Measurements from ENCODE around the gene TNNI3. TPM values are rescaled to one million over a fixed set of nuclear protein-coding genes. Genes with fewer than 3 reads are reported as not detected.
A peak's percentile ranks its signal among the peaks of the same experiment; 100 is the strongest.

The TNNI3 gene
- polyA plus RNA-seq, 1 donor: 3.3 TPM

DNA sequence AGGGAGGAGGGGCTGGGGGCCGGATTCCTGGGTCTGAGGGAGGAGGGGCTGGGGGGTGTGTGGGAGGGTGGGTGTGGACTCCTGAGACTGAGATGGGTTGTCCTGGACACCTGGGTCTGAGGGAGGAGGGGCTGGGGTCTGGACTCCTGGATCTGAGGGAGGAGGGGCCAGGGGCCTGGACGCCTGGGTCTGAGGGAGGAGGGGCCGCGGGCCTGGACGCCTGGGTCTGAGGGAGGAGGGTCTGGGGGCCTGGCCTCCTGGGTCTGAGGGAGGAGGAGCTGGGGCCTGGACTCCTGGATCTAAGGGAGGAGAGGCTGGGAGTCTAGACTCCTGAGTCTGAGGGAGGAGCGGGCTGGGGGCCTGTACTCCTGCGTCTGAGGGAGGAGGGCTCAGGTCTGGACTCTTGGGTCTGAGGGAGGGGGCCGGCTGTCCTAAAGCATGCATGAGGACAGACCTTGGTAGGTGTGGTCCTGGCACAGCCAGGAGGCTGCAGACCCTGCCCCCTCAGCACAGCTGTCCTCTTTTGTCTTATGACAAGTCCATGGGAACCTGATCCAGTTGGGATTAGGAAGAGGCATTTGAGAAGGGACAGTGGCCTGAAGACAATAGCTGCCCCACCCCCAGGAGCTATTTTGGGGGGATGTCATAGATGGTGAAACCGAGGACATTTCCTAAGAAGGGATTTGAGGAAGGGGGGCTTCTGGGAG is 9.8 kb downstream of the TNNI3 start:
- DNase-seq: no peak

GRCh38 chr19:55146705-55147273 is 10.7 kb downstream of the TNNI3 start:
- DNase-seq: peak; percentile 50

DNA sequence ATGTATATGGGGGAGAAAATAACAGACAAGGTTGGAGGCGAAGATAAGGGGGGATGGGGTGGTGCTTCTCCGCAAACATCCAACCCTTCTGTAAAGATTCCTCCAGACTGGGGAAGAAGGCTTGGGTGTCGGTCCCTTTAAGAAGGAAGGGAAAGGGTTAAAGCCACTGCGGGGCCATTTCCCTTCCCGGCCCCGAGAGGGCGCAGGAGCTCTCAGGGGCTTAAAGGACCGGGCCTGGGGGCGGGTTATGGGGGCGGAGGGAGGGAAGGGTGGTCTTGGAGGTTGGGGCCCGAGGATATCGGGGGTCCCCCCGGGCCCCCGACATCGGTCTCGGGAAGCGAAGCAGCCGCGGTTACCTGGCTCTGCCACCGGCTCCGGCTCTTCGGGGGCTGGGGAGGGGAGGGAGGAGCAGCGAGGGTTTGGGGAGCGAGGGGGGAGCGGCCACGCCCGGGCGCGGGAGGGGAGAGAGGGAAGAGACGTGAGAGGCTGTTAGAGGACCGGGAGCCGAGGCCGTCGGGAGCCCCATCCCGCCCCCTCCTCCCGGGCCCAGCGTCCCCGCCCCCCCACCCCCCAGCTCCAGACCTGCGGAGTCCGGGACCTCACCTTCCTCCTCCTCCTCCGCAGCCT is 11.3 kb downstream of the TNNI3 start:
- no peak for DNase-seq

GRCh38 chr19:55145232-55145631 is 12.3 kb downstream of the TNNI3 start:
- no peak for DNase-seq

DNA sequence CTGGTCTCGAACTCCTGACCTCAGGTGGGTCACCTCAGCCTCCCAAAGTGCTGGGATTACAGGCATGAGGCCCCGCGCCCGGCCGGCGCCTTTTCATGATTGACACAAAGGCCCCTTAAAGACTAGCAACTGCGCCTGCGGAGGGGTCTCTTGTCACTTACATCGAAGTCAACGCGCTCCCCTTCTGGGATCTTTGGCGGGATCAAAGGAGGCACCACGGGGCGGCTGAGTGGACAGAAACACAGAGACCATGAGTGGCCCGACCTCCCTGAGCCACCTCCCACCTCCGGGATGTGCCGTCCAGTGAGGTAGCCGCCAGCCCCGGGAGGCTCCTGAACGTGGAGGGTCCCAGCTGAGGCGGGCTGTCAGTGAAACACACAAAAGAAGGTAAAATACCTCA is 15.8 kb downstream of the TNNI3 start:
- DNase-seq: no peak

DNA sequence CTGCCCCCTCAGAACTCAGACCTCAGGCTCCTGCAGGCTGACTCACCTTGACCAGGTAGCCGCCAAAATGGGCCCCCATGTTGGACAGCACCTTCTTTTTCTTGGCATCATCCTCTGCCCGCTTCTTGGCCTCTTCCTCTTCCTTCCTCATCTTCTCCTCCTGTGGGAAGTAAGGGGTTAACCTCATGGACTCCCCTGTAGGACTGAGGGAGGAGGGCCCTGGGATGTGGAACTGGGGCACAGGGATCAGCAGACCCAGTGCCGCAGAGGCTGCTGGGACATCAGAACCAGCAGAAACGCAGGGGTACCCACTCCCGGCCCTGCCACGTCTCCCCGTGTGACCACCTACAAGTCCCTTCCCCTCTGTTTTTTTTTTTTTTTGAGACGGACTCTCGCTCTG is 19.6 kb downstream of the TNNI3 start:
- DNase-seq: no peak

DNA sequence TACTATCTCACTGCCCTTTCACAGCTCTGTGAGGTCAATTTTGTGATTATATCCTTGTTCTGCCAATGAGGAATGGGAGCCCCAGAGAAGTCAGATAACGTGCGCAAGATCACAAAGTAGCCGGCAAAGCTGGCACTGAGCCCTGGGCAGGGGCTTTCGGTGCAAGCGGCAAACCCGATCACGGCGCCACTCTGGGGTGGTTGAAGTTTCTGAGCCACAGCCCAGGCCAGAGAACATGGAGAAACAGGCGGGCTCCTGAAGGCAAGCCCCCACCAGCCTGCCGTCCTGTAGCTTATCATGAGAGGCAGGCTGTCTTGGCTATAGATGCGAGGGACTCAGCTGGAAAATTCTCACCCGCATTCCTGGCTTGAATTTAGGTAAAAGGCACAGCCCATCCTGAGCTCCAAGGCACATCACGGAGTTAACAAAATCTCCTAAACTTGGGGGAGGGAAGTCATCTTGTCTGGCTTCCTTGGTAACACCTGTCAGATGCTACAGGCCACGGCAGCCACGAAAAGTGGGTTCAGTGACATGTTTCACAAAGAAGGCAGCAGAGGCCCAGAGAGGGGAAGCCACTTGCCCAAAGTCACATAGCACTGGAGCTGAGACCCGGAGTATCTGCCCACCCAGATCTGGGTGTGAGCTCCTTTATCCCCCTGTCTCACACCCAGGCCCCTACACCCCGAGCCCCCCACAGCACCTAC is 21.0 kb downstream of the TNNI3 start:
- DNase-seq: no peak

GRCh38 chr19:55134736-55135135 is 22.8 kb downstream of the TNNI3 start:
- no peak for DNase-seq

DNA sequence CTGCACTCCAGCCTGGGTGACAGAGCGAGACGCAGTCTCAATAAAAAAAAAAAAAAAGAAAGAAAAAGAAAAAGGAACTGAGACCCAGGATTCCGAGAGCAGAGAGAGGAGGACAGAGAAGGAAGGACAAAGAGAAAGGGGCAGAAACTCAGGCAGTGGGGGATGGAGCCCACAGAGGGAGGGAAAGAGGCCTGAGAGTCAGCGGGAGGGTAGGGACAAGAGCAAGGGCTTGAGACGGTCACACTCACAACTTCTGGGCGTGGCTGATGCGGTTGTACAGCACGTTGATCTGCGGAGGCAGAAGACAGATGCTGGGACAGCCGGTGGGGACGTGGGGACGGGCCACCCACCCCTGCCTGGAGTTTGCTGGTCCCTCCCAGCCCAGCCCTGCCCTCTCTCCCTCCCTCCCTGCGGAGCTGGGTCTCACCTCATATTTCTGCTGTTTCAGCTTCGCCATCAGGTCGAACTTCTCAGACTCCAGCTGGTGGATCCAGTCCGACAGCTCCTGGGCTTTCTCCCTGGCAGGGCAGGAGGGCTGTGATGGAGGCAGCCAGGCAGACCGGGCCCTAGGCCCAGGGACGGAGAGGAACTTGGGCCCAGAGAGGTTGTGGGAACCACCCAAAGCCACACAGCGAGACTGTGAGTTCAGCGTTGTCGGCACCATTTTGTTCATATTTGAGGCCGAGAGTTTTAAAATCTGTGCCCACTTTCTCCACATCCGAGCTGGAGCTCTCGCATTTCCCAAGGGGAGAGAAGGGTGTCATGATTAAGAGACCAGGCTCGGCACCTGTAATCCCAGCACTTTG is 23.7 kb downstream of the TNNI3 start:
- no peak for DNase-seq

DNA sequence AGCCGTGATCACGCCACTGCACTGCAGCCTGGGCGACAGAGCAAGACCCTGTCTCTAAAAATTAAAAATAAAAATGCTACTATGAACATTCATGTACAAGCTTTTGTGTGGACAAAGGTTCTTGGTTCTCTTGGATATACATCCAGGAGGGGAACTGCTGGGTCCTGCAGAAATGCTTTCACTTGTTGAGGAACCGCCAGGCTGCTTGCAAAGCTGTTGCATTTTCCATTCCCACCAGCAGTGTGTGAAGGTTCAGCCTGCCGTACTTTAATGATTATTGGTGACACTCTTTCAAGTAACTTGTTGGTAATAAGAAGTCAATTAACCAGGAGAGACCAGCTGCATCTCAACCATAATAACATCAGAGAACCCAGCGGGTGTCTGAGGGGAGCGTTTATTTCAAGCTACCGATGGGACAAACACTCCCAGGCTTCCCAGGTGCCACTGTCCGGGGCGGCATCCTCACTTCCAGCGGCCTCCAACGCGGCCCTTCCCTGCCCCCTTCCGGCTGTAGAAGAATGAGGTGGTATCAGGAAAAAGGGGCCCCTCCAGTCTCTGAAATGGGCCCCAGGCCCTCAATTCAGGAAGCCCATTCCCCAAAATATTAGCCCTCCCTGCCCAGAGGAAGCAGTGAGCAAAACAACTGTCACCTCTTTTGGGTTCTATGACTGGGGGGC is 24.9 kb downstream of the TNNI3 start:
- DNase-seq: no peak

DNA sequence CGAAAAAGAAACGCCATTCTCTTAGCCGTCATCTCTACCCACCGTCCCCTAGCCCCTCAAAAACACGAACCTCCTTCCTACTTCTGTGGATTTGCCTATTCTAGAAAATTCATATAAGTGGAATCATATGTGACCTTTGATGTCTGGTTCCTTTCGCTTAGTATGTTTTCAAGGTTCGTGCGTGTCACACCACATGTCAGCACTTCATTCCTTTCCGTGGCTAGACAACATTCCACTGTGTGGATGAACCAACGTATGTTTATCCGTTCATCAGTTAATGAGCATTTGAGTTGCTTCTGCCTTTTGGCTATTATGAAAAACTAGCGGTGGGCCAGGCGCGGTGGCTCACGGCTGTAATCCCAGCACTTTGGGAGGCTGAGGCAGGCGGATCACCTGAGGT is 26.1 kb downstream of the TNNI3 start:
- no peak for DNase-seq

GRCh38 chr19:55119053-55119452 is 38.5 kb downstream of the TNNI3 start:
- no peak for DNase-seq

DNA sequence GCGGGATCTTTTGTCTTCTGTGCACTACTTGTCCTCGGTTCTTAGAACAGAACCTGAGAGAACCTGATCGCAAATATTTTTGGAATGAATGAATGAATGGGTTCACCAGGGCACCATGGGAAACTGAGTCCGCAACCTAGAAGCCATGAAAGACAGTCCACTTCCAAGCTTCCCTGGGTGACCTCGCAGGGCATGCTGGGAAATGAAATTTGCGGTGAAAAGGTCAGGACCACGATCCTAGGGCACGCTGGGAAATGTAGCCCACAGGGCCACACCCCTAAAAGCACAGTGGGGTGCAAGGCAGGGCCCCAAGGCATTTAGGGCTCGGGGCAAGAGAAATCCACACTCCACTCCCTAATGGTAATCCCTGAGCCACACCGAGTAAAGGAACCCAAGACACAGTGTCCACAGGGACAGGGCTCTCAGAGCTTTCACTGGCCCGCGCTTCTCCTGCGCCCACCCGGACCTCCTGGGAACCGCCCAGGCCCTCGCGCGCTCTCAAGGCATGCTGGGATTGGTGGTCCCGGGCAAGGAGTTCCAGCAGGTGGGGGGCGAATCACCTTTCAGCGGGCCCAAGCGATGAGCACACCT is 39.0 kb downstream of the TNNI3 start:
- peak; percentile 35 for DNase-seq

- DNase-seq: peak; percentile 98
Measured at GRCh38 chr19:55117663-55118391, 39.7 kb downstream of the TNNI3 start.

- DNase-seq: no peak
Measured at GRCh38 chr19:55116859-55117662, 40.5 kb downstream of the TNNI3 start, which contains the start of gene PPP1R12C. PPP1R12C (minus strand) TSS chr19:55117637; CDS start chr19:55117543, 94 bp downstream.

DNA sequence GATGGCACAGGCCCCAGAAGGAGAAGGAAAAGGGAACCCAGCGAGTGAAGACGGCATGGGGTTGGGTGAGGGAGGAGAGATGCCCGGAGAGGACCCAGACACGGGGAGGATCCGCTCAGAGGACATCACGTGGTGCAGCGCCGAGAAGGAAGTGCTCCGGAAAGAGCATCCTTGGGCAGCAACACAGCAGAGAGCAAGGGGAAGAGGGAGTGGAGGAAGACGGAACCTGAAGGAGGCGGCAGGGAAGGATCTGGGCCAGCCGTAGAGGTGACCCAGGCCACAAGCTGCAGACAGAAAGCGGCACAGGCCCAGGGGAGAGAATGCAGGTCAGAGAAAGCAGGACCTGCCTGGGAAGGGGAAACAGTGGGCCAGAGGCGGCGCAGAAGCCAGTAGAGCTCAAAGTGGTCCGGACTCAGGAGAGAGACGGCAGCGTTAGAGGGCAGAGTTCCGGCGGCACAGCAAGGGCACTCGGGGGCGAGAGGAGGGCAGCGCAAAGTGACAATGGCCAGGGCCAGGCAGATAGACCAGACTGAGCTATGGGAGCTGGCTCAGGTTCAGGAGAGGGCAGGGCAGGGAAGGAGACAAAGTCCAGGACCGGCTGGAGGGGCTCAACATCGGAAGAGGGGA is 41.2 kb downstream of the TNNI3 start:
- DNase-seq: no peak

DNA sequence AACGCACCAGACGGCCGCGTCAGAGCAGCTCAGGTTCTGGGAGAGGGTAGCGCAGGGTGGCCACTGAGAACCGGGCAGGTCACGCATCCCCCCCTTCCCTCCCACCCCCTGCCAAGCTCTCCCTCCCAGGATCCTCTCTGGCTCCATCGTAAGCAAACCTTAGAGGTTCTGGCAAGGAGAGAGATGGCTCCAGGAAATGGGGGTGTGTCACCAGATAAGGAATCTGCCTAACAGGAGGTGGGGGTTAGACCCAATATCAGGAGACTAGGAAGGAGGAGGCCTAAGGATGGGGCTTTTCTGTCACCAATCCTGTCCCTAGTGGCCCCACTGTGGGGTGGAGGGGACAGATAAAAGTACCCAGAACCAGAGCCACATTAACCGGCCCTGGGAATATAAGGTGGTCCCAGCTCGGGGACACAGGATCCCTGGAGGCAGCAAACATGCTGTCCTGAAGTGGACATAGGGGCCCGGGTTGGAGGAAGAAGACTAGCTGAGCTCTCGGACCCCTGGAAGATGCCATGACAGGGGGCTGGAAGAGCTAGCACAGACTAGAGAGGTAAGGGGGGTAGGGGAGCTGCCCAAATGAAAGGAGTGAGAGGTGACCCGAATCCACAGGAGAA is 42.0 kb downstream of the TNNI3 start:
- DNase-seq: no peak

DNA sequence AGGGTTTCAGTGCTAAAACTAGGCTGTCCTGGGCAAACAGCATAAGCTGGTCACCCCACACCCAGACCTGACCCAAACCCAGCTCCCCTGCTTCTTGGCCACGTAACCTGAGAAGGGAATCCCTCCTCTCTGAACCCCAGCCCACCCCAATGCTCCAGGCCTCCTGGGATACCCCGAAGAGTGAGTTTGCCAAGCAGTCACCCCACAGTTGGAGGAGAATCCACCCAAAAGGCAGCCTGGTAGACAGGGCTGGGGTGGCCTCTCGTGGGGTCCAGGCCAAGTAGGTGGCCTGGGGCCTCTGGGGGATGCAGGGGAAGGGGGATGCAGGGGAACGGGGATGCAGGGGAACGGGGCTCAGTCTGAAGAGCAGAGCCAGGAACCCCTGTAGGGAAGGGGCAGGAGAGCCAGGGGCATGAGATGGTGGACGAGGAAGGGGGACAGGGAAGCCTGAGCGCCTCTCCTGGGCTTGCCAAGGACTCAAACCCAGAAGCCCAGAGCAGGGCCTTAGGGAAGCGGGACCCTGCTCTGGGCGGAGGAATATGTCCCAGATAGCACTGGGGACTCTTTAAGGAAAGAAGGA is 42.9 kb downstream of the TNNI3 start:
- DNase-seq: no peak
